Adrenal gland (tissue), 12 donors: ENCODE measurements around the gene CACNB3. TPM values are rescaled to one million over a fixed set of nuclear protein-coding genes. Genes with fewer than 3 reads are reported as not detected.

Experiments used
- DNase-seq, 7 donors: peaks; one replicate each; pipeline ENCODE4 v3.0.0-alpha.2; 2019 to 2020
- H3K27ac ChIP-seq, 5 donors: fragments of 200-600 bp; sonication (generic) in 4 of 5; 1 replicate in 3 of 5; 2 replicates in 2 of 5; pipeline versions ENCODE4 v1.5.1 to v1.8.0; 2016 to 2020; ENCODE audit warnings: mild to moderate bottlenecking in 1 of 5
- H3K27me3 ChIP-seq: fragments of 200-600 bp; 2 replicates; pipeline ENCODE4 v1.8.0; 2021
- H3K36me3 ChIP-seq, 2 donors: fragments of 200-600 bp; replicated peaks in 1 of 2; 1 replicate in 1 of 2; 2 replicates in 1 of 2; pipeline versions ENCODE4 v1.5.1 to v1.8.0; 2018 to 2022
- H3K4me1 ChIP-seq, 2 donors: fragments of 200-600 bp; replicated peaks in 1 of 2; 1 replicate in 1 of 2; 2 replicates in 1 of 2; pipeline versions ENCODE4 v1.5.1 to v1.8.0; 2018 to 2021
- H3K4me3 ChIP-seq, 4 donors: fragments of 200-600 bp; sonication (generic) in 3 of 4; one replicate each; pipeline ENCODE4 v1.5.1; 2016 to 2018
- H3K9me3 ChIP-seq, 3 donors: fragments of 200-600 bp; sonication (generic) in 1 of 3; replicated peaks in 1 of 3; 1 replicate in 2 of 3; 2 replicates in 1 of 3; pipeline versions ENCODE4 v1.5.1 to v1.8.0; 2016 to 2021
- CTCF ChIP-seq, 6 experiments: fragments of 450-650 bp in 4 of 6; fragments of 200-600 bp in 2 of 6; sonication (generic) in 1 of 6; IDR thresholded peaks; 1 replicate in 5 of 6; 2 replicates in 1 of 6; pipeline versions ENCODE4 v1.5.1 to v1.8.0; 2016 to 2021; ENCODE audit warnings: antibody characterized with exemption in 6 of 6, mild to moderate bottlenecking in 2 of 6, moderate library complexity in 1 of 6
- POLR2A ChIP-seq, 2 donors: fragments of 450-650 bp; IDR thresholded peaks; one replicate each; pipeline ENCODE4 v1.6.1; 2017; ENCODE audit warnings: antibody characterized with exemption in 2 of 2, mild to moderate bottlenecking in 2 of 2, moderate library complexity in 1 of 2
- WGBS, 4 donors: extraction: QIAGEN DNeasy Blood & Tissue Kit in 2 of 4; methylation state at CpG; one replicate each; pipeline versions ENCODE4 v1.1.5 to v1.1.7; 2013 to 2017; 5-methylcytosine and 5-hydroxymethylcytosine counted together
- intact Hi-C, 2 donors: fragments of 100-400 bp; cut with DNase I; formaldehyde crosslinking; loops; one replicate each; pipeline versions ENCODE4 v1.14.1 to v1.15.0; 2022 to 2023
- polyA plus RNA-seq, 3 donors: library from polyadenylated mRNA; stranded (reverse); fragments of 200-250 nt in 2 of 3; fragments of 350-450 nt in 1 of 3; fragmentation: Illumina TruSeq in 1 of 3; extraction: RNeasy Lipid Tissue Mini Kit (QIAGEN cat#74804) in 1 of 3; gene quantifications; one replicate each; pipeline ENCODE4 v1.2.3, GENCODE V29; 2013 to 2014
- total RNA-seq, 9 donors: library from RNA; depleted of rRNA in 4 of 9; stranded (reverse); fragments of >200 nt in 4 of 9; fragments of 120-200 nt in 1 of 9; fragmentation: NEBNext Ultra II Directional in 1 of 9; extraction: Animal tissue kit (Norgen Biotek cat#: 25700) in 1 of 9; gene quantifications; one replicate each; pipeline versions ENCODE4 v1.1.0 to v1.2.4, GENCODE V29; 2013 to 2023
- donor health status: healthy with polysubstance abuse.
- donor health status: Bipolar disorder and iron deficiency.
- donor health status: DM: yes; HTN: yes; CAD: no.
- donor health status: DM: no; HTN: no; CAD: no.
- donor health status: DM: no; HTN: no; CAD: no.
- donor health status: DM: yes; HTN: yes; CAD: no.

Gene CACNB3
- total and polyA plus RNA-seq, 12 donors: 3.9 to 19.5 (median 6.0) TPM

GRCh38 chr12:48822711-48823110, 4.4 kb downstream of the CACNB3 start:
- Histone ChIP-seq H3K4me1 (peaks cover 9 to 10% of the 10 kb centered on the region in 2 donors), H3K9me3 (no peaks in the 10 kb centered on the region), H3K27ac (no peak overlapping the region), H3K36me3 (peaks cover 0 to 7% of the 10 kb centered on the region in 2 donors), H3K27me3 (no peaks in the 10 kb centered on the region), H3K4me3 (no peak overlapping the region)
- WGBS, 4 donors: 55 to 82% (median 72%) methylated on average over 2 of the region's 2 CpGs
- intact Hi-C loops: no loop called here
- no peak for DNase-seq
- TF ChIP-seq CTCF (IDR thresholded peaks at IDR 0.05) (no peak), POLR2A (IDR thresholded peaks at IDR 0.05) (no peak)

DNA sequence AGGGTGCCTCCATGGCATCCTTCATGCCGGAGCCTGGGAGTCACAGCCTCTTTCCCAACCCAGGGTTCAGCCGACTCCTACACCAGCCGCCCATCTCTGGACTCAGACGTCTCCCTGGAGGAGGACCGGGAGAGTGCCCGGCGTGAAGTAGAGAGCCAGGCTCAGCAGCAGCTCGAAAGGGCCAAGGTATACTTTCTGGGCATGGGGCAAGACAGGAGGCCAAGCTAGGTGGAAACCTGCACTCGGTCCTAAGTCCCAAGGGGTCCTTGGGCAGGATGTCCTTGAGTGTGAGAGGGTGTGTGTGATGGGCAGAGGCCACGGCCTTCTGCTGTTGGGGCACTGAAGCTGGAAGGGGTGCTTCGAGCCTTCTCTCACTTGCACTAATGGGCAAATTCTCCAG, 5.0 kb downstream of the CACNB3 start:
- no peak for TF ChIP-seq CTCF (IDR thresholded peaks at IDR 0.05)
- no peak for TF ChIP-seq POLR2A (IDR thresholded peaks at IDR 0.05)

GRCh38 chr12:48824112-48824511, 5.8 kb downstream of the CACNB3 start:
- no peak for TF ChIP-seq CTCF (IDR thresholded peaks at IDR 0.05)
- TF ChIP-seq POLR2A (IDR thresholded peaks at IDR 0.05): no peak
- intact Hi-C loops: no loop called here
- Histone ChIP-seq H3K27me3 (no peaks in the 10 kb centered on the region), H3K36me3 (peaks cover 0 to 14% of the 10 kb centered on the region in 2 donors), H3K9me3 (no peaks in the 10 kb centered on the region), H3K27ac (no peak overlapping the region), H3K4me3 (no peak overlapping the region), H3K4me1 (peaks cover 0 to 4% of the 10 kb centered on the region in 2 donors)
- 83 to 91% (median 87%) methylated on average over 12 of the region's 12 CpGs for WGBS, 4 donors
- no peak for DNase-seq

More for the DNA sequence above, 5.0 kb downstream of the CACNB3 start:
- no peak for DNase-seq
- intact Hi-C loops: no loop called here
- Histone ChIP-seq H3K4me3 (no peak overlapping the region), H3K27me3 (no peaks in the 10 kb centered on the region), H3K36me3 (peaks cover 0 to 9% of the 10 kb centered on the region in 2 donors), H3K27ac (no peak overlapping the region), H3K9me3 (no peaks in the 10 kb centered on the region), H3K4me1 (peaks cover 4 to 5% of the 10 kb centered on the region in 2 donors)
- 85 to 100% (median 89%) methylated on average over 6 to 11 of the region's 11 CpGs for WGBS, 4 donors

DNA sequence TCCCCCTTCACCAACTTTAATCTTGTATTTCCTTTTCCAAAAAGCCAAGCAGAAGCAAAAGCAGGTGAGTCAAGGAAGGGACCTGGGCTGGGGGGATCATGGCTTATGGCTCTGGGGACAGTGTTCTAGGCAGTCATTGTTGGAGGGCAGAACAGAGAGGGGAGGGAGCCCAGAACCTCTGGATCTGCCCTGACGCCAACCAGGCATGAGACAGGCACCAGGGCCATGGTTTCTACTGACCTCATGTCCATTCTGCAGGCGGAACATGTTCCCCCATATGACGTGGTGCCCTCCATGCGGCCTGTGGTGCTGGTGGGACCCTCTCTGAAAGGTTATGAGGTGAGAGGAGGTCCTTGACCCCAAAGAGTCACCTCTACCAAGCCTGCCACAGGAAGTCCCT, 6.6 kb downstream of the CACNB3 start:
- peaks cover 0 to 4% of the 10 kb centered on the region in 2 donors for H3K4me1 ChIP-seq
- TF ChIP-seq CTCF (IDR thresholded peaks at IDR 0.05) (no peak), POLR2A (IDR thresholded peaks at IDR 0.05) (no peak)
- DNase-seq: no peak
- intact Hi-C loops: no loop called here
- 90 to 100% (median 97%) methylated on average over 1 to 4 of the region's 4 CpGs for WGBS, 4 donors
- H3K4me3 ChIP-seq: no peak overlapping the region
- peaks cover 0 to 22% of the 10 kb centered on the region in 2 donors for H3K36me3 ChIP-seq
- H3K27me3 ChIP-seq: no peaks in the 10 kb centered on the region
- H3K9me3 ChIP-seq: no peaks in the 10 kb centered on the region
- no peak overlapping the region for H3K27ac ChIP-seq
